GM12891 (cell line): ENCODE measurements around the gene TTC23.

Source experiments
- POLR2A ChIP-seq: IDR thresholded peaks from 2 replicates; pipeline ENCODE4 v1.6.1; 2011; ENCODE audit warnings: low read depth, low read length, control low read depth
- POLR2AphosphoS5 ChIP-seq: IDR thresholded peaks from 2 replicates; pipeline ENCODE4 v1.6.1; 2011; ENCODE audit warnings: low read depth, low read length, control low read depth
- POU2F2 ChIP-seq: IDR thresholded peaks from 2 replicates; pipeline ENCODE4 v1.6.1; 2011; ENCODE audit warnings: low read depth, mild to moderate bottlenecking, control low read depth, low read length, moderate library complexity
- SPI1 ChIP-seq: IDR thresholded peaks from 2 replicates; pipeline ENCODE4 v1.6.1; 2011; ENCODE audit warnings: low read depth, low read length, control low read depth
- TAF1 ChIP-seq: IDR thresholded peaks from 2 replicates; pipeline ENCODE4 v1.6.1; 2011; ENCODE audit warnings: low read depth, low read length, control low read depth

DNA sequence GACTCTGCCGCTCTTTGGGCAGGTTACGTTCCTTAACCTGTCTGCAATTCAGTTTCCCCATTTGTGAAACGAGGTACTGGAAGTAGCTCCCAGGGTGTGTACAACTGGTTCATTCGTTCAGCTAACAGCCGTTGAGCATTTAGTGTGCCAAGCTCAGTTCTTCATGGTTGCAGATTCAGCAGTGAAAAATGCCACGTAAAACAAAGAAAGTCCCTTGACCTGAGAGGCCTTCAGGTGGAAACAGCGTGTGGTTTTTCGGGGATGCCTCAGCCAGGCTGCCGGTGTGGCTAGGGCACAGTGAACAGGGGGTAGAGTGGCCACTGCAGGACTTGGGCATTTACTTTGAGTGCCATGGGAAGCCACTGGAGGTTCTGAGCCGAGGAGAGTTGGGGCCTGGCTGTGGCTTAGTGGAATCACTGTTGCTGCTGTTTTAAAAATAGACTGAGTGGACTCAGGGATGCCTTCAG lies 139.8 kb downstream of the TTC23 start:
- no peak for TF ChIP-seq POLR2A
- TF ChIP-seq POLR2AphosphoS5: no peak
- no peak for TF ChIP-seq TAF1
- no peak for TF ChIP-seq SPI1
- TF ChIP-seq POU2F2: no peak
